AG09319 (cell line): ENCODE results near the gene PDE9A.

Experiments used
- DNase-seq: peaks from one replicate; pipeline ENCODE4 v3.0.0-alpha.2; 2010; ENCODE audit warnings: low read depth; ENCODE audit errors: extremely low read depth
- CTCF ChIP-seq: IDR thresholded peaks from 2 replicates; pipeline ENCODE4 v1.5.1; 2011; ENCODE audit warnings: low read depth, mild to moderate bottlenecking, inconsistent platforms, low read length, moderate library complexity

The PDE9A gene

GRCh38 chr21:42764883-42765282, 111.5 kb downstream of the PDE9A start:
- DNase-seq, result no peak
- no peak for TF ChIP-seq CTCF

GRCh38 chr21:42765656-42766055, 112.2 kb downstream of the PDE9A start:
- TF ChIP-seq CTCF, result no peak
- no peak for DNase-seq

GRCh38 chr21:42766739-42767560, 113.5 kb downstream of the PDE9A start:
- no peak for DNase-seq
- TF ChIP-seq CTCF, result no peak

GRCh38 chr21:42767561-42767835, 114.1 kb downstream of the PDE9A start:
- TF ChIP-seq CTCF, result no peak
- DNase-seq, result no peak

GRCh38 chr21:42768324-42769121, 115.1 kb downstream of the PDE9A start:
- TF ChIP-seq CTCF, result no peak
- DNase-seq, result no peak

- no peak for TF ChIP-seq CTCF
- DNase-seq, result no peak
Observed at GRCh38 chr21:42769183-42769819, 115.9 kb downstream of the PDE9A start.
